HG02840 (cell line): ENCODE data around the gene ERC1.

Source experiments
- ATAC-seq: cut with Tn5 transposase; IDR thresholded peaks from one replicate; pipeline ENCODE4 v1.9.1; 2021; ENCODE audit warnings: mild to moderate bottlenecking, moderate library complexity, moderate number of reproducible peaks; ENCODE audit not compliant: unreplicated experiment, low FRiP score

The ERC1 gene

DNA sequence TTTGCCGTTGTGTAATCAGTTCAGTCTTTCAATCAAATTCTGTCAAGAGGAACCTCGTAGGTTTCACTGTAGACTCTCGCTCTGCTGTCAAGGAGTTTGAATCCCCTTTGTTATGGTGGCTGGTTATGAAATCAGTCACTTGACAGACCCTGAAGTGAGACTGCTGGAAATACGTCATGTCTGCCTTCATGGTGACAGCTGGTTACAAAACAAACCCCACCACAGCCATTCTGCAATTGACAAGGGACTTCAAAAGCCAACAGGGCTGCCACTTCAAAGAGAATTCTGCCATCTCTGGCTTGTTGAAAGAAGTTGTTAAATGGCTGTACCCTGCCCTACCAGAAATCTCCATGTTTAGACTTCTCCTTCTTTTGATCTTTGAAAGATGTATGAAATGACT is 286.9 kb downstream of the ERC1 start:
- no peak for ATAC-seq

DNA sequence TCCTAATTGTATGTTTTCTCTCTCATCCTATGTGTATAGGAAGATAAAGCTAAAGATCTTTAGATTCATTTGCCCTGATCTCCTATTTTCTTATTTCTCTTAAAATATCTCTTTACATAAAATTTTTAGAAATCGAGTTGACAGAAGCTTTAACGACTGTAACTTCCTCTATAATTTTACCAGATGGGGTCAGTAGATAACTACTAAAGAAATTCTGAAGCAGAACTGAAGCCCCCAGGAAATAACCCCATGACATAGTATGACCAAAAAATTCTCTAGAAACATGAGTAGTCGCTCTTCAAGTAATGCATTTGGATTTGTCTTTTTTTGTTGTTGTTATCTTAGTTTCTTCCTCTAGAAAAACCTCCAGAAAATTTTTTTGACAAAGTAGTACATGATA is 288.0 kb downstream of the ERC1 start:
- ATAC-seq = no peak

DNA sequence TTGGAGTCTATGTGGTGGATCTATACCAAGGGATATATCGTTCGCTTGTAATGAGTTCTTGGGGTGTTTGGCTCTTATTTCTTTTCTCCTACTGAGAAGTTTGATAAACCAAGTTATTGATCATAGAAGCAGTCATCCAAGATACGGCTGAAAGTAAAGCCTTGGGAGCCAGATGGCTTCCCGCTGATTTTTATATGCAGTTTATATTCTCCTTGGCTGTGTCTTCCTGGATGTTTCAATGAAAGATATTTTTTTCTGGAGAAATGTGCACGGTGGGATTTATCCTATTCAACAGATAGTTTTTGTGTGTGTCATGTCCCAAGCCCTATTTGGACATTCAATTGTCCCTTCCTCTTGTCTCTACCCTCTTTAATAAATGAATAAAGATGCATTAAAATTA is 289.0 kb downstream of the ERC1 start:
- ATAC-seq = no peak

DNA sequence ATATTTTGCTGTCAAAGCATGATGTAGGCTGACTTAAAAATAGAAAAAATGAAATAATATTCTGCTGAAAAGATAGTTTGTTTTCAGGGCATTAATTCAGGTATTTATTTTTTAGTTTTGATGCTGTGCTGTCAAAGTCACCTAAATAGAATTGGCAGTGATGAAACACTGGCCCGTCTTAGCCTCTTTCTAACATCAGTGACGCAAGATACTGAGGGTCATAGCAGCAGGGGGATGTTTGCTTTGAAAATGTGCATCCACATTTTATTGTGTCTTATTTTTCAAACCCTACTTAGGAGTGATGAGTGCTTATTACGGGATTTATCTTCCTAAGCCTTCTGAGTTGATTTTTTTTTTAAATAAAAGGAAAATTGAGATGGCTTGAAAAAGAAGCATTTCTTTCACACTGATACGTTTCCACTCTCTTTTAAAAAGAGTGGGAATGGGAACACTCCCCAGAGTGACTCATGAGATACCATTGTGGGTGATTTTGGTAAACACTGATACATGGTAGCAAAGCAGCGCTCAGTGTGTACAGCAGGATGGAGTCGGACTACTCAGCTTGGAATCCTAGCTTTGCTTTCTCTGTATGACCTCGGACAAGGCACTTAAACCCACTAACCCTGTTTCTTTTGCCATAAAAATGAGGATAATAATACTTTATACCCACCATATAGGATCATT is 290.8 kb downstream of the ERC1 start:
- ATAC-seq = no peak

DNA sequence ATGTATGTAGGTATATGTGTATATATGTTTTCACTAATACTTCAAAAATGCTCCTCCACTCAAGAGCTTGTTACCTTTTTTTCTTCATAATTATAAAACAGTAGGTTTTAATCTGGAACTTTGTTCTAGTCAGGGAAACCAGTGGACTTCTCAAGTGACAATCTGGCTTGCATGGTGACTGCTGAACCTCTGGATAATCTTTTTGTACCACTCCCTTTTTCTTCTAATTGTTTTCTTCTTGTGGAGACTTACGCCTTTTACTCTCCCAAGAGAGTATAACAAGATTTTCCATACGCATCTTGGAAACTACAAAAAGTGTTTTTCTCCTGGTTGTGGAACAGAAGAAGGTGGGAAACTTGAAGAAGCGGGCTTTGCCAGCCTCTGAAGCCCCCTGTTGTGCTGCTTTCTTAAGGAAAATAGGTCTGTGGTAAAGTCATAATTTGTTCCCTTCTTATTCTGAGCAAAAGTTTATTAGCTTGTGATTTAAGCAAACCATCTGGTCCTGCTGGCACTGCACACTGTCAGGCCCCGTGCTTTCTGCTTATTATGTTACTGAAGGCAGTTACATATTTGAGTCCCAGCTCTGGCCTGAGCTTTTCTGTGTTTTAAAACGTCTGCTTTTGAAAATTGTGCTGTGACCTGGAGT is 291.8 kb downstream of the ERC1 start:
- ATAC-seq = no peak

DNA sequence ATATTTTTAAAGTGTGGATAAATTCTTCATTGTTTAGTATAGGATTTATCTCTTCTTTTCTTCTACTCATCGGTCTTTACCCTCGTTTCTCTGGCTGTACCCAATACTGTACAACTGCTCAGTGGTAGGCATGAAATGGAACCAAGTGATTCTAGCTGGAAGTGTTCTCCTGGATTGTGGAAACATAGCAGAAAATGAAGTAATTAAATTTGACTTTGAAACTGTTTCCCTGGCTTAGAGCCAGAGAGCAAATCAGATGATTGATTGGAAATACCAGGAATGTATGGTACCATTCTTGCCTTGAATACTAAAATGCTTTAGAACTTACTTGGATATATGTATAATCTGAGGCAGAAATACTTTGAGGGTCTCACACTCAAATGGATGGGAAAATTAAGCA is 292.3 kb downstream of the ERC1 start:
- no peak for ATAC-seq

DNA sequence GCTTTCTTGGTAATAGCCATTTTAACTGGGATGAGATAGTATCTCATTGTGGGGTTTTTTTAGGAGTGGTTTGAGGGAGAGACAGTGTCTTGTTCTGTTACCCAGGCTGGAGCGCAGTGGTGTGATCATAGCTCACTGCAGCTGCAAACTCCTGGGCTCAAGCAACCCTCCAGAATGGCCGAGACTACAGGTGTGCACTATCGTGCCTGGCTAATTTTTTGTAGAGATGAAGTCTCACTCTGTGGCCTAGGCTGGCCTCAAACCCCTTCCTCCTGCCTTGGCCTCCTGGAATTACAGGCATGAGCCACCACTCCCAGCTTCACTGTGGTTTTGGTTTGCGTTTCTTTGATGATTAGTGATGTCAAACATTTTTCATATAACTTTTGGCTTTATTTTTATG is 293.6 kb downstream of the ERC1 start:
- ATAC-seq = no peak

DNA sequence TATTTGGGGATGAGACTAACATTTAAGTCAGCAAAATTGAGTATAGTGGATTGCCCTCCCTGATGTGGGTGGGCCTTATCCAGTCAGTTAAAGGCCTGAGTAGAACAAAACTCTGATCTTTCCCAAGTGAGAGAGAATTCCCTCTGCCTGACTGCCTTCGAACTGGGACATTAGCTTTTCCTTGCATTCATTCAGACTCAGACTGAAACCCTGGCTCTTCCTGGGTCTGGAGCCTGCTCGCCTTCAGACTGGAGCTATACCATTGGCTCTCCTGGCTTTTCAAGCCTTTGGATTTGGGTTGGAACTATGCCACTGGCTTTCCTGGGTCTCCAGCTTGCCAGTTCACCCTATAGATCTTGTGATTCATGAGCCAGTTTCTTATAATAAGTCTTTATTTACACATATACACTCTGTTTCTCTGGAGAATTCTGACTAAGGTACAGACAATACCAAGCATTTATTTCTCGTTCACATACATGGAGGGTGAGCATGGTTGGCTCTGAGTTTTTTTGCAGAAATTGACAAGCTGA is 296.5 kb downstream of the ERC1 start:
- ATAC-seq = no peak

DNA sequence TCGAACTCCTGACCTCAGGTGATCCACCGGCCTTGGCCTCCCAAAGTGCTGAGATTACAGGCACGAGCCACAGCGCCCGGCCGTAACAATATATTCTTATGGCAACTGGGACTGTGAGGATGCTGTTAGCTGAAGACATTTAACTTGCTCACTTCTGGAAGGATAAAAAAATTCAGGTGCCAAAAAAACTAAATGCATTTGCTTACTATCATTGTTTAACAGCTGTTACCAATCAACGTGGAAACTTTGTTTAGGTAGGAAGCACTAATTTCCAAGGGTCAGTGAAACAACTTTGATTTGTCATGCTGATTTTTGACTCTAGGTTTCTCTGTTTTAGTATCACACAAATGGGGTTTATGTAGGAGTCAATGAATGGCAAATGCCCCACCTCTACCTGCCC is 297.3 kb downstream of the ERC1 start:
- no peak for ATAC-seq

DNA sequence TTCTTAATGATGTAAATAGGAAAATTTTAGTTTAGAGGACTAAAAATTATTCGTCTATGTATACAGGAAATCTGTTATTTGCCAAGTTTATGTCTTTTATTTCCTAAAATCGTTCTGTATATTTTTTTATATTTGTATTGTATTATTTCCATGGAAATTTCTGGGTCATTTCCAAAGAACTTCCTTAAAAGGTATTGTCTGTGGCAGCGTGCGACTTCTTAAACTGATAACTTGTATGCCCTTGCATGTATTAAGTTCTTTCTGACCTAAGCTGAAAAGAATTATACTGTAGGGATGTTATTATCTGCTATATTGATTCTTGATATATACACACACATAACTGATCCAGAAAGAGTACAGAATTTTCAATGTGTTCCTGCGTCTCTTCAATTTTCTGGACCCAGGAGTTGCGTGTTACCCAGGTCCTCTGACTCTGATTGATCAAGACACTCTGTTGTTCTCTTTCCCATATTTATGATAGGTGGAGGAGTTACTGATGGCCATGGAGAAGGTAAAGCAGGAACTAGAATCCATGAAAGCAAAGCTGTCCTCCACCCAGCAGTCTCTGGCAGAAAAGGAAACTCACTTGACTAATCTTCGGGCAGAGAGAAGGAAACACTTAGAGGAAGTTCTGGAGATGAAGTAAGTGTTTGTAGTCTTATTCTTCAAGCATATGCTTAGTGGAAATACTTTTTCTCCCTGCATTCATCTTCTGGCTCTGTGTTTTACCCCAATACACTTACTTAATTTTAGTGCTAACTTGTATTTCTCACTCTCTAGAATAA is 298.5 kb downstream of the ERC1 start:
- ATAC-seq = no peak

DNA sequence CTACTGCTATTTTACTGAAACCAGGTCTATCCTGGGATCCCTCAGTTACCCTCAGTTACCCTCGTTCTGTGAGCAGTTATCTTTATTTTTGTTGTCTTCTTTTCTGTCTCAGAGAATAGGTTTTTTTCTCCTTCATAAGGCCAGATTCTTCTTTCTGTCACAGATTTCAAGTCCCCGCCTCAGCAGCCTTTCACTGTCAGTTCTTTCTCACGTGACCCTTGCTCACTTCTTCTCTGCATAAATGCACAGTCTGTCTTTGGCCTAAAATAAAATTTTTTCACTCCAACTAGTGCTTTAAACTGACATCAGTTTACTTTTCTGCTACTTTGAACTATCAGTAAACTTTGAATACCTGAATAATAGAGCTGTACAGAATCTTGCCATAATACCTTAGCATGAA is 299.7 kb downstream of the ERC1 start:
- ATAC-seq = no peak

DNA sequence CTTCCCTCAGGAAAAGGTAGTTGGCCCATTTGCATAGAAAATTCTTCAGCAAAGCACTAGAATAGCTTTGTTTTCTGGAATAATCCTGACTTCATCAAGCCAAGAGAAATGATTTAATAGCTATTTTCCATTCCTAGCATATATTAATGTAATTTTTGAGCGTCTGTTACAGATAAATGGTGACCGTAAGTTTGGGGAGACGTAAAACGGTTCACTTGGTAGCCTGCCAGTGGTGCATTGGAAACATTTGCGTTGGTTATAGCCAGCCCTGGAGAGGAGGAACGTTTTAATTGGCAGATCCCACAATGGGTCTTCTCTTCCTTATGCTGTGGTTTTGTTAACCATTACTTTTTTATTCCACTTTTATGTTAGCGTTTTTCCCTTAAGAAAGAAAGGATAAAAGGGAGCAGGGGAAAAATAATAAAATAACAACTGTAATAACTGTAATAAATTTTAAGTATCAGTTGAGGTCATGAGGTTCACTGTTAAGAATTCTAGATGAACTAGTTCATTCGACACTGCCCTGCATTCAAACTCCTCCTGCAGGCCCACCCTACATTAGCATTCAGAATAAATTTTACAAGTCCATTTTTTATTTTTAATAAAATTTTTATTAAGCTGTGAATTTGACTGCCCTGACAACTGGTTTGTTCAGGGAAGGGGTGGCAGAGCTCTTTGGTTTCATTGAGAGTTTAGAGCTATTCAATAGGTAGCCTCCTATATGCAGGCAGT is 300.7 kb downstream of the ERC1 start:
- no peak for ATAC-seq

DNA sequence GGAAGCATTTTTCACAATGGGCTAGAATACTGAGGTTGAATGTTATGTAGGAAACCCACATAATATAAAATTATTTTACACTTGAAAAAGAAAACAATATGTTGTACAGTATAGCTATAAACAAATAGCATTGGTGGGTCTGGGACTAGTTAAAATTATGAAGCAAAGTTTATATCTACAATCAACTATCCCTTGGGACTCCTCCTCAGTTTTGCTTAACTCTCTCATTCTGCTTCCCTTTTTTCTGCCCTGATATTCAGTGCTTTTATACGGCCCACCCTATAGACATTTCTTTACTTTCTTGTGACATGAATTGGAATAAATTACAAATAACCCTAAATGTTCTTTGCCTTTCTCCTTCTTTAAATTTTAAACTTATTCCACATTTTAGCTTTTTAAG is 302.9 kb downstream of the ERC1 start:
- no peak for ATAC-seq

DNA sequence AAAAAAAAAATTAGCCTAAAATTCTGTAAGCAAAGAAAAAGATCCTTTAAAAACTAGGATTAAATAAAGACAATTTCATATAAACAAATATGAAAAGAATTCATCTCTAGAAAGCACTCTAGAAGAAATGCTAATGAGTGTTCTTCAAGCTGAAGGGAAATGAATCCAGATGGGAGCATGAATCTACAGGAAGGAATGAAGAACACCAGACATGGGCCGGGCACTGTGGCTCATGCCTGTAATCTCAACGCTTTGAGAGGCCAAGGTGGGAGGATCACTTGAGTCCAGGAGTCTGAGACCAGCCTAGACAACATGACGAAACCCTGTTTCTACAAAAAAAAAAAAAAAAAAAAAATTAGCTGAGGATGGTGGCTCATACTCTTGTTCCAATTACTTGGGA is 306.2 kb downstream of the ERC1 start:
- no peak for ATAC-seq

DNA sequence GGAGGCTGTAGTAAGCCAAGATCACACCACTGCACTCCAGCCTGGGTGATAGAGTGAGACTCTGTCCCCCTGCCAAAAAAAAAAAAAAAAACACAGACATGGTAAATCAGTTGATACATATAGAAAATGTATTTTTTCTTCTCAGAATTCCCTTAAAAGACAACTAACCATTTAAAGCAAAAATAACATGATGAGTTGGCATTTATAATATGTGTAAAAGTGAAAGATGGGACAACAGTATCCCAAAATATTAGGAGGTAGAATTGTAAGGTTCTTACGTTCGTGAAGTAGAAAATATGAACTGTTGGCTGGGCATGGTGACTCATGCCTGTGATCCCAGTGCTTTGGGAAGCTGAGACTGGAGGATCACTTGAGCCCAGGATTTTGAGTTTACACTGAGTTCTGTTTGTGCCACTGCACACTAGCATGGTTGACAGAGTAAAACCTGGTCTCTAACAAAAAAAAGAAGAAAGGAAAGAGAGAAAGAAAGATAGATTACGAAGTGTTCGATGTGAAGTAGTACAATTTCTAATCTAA is 306.7 kb downstream of the ERC1 start:
- ATAC-seq = no peak

DNA sequence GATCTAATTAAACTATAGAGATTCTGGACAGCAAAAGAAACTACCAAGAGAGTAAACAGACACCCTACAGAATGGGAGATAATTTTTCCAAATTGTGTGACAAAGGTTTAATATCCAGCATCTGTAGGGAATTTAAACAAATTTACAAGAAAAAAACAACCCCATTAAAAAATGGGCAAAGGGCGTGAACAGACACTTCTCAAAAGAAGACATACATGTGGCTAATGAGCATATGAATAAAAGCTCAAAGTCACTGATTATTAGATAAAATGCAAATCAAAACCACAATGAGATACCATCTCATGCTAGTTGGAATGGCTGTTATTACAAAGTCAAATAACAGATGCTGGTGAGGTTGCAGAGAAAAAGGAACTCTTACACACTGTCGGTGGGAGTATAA is 309.4 kb downstream of the ERC1 start:
- ATAC-seq = no peak

DNA sequence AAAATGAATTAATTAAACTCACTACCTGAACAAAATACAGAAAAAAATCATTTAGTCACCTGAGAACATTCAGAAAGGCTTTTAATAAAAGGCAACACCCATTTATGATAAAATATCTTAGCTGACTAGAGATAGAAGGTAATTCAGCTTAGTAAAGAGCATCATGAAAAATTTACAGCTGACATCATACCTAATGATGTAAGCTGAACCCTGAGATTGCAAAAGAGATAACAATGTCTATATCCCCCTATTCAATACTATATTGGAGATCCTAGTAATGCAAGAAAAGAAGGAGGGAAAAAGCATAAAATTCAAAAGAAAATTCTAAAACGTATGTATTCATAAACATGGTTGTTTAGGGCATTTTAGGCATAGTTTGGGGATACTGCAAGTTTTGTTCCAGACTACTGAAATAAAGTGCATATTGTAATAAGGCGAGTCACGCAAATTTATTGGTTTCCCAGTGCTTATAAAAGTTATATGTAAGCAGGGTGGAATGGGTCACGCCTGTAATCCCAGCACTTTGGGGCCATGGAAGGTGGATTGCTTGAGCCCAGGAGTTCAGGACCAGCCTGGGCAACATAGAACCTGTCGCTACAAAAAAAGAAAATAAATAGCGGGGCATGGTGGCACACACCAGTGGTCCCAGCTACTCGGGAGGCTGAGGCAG is 311.3 kb downstream of the ERC1 start:
- no peak for ATAC-seq

DNA sequence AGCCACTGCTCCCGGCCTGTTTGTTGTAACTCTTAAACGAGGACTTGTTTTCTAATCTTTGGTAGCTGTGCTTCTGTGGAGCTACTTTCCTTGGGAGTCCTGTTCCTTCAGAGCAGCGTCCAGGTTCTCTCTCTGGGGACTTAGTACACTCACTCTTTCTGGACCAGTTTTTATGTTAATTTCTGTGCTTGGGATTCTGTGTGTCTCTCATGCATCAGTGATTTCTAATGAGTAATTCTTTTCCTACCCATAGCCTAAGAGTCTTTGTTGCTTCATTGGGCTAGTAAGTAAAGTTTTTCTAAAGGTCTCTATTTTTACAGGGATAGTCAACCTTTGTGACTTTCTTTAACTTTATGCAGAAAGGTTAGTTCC is 314.0 kb downstream of the ERC1 start:
- no peak for ATAC-seq

DNA sequence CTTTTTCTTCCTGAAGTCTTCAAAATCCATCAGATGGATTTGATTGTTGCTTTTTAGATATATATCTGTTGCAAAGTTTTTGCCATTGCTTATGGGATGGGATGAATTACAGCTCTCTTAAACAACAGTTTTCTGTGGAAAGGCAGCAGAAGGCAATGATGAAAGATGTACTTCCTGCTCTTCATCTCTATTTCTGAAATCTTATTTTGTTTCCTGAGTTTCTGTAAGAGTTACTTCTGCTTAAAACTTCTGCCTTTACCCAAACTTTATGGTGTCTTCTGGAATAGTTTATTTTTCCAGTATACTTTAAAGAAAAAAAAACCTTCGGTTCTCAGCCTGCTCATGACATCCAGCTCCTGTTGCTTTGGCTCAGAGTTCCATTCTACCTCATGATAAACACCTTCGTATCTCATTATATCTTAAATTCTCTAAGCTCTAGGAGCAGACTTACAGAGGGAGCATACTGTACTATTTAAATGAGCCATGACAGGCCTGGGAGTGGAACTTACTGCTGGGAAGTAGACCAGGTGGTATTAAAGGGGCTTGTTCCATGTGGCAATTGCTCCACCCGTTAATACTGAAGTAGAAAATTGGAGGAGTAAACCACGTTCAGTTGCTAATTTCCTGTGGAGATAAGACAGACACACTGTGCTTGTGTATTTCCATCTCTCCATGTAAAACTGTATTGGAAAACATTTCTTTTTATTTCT is 314.9 kb downstream of the ERC1 start:
- ATAC-seq = no peak

DNA sequence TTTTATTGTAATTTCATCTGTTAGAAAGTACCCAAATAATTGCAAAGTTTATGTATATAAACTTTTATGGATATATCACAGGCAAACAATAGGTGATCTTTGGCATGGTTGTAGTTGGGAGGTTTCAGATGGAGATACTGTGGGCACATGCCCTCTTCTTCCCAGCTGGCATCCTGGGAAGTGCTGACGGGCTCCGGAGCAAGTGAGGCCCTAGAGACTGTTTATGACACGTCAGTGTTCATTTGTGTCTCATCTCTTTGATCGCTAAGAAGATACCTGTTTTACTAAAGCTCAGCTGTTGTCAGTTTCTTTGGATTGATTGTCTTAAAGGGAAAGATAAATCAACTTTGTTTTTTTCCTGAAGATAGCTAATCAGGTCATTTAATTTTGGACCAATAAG is 315.8 kb downstream of the ERC1 start:
- ATAC-seq = no peak
